OCI-LY7 (cell line): ENCODE data around the gene ZMYND8.

Source experiments
- EZH2phosphoT487 ChIP-seq: fragments of 200-600 bp; sonication (generic); IDR thresholded peaks from 2 replicates; pipeline ENCODE4 v1.6.1; 2018; ENCODE audit warnings: low read depth, borderline replicate concordance, mild to moderate bottlenecking, mixed run types, antibody characterized with exemption, low read length, moderate library complexity, mixed read lengths
- TF ChIP-seq, protein P1 (sequence below): fragments of 200-600 bp; sonication (generic); conservative IDR thresholded peaks from 2 replicates; pipeline ENCODE4 v1.5.1; 2014; ENCODE audit warnings: mild to moderate bottlenecking, antibody characterized with exemption, low read length, moderate library complexity, mixed read lengths

DNA sequence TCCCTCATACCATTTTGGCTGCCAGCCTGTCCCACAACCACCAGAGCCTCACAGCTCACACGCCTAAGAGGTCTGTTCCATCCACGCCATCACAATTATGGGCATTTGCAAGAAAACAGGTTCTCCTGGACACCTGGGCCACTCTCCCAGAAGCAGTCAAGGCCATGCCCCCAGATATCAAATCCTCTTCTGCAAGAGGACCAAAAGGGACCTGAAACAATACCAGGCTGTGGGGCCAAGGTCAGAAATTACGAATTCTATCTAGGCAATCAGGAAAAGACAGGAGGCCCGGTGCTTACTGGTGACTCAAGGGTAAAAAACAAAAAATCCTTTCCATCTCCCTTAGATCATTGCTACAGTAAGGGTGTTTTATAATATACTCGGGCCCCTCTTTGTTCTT, 69.8 kb downstream of the ZMYND8 start:
- TF ChIP-seq, protein P1, sequence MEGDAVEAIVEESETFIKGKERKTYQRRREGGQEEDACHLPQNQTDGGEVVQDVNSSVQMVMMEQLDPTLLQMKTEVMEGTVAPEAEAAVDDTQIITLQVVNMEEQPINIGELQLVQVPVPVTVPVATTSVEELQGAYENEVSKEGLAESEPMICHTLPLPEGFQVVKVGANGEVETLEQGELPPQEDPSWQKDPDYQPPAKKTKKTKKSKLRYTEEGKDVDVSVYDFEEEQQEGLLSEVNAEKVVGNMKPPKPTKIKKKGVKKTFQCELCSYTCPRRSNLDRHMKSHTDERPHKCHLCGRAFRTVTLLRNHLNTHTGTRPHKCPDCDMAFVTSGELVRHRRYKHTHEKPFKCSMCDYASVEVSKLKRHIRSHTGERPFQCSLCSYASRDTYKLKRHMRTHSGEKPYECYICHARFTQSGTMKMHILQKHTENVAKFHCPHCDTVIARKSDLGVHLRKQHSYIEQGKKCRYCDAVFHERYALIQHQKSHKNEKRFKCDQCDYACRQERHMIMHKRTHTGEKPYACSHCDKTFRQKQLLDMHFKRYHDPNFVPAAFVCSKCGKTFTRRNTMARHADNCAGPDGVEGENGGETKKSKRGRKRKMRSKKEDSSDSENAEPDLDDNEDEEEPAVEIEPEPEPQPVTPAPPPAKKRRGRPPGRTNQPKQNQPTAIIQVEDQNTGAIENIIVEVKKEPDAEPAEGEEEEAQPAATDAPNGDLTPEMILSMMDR, result no peak
- no peak for TF ChIP-seq EZH2phosphoT487
